ENCODE measurements around the gene HSD3B7.

HSD3B7 gene

DNA sequence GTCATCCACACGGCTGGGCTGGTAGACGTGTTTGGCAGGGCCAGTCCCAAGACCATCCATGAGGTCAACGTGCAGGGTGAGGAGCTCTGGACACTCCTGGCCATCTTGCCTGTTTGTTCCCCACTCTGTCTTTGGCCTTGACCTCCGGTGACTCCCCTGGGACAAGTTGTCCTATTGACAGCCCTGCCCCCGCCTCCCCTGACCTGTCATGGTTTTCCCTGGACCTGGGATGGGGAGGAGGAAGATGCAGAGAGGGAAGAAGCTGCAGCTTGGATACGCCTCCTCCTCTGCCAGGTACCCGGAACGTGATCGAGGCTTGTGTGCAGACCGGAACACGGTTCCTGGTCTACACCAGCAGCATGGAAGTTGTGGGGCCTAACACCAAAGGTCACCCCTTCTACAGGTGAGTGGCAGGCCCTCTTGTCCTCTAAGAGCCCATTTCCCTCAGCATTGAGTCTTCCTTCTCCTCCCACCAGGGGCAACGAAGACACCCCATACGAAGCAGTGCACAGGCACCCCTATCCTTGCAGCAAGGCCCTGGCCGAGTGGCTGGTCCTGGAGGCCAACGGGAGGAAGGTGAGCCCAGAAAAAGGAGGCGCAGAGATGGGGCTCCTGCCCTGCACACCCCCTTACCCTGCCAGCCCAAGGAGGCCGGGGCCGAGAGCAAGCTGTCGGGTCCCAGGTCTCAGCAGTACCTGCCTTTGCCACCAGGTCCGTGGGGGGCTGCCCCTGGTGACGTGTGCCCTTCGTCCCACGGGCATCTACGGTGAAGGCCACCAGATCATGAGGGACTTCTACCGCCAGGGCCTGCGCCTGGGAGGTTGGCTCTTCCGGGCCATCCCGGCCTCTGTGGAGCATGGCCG lies 1.4 kb downstream of the HSD3B7 start:
- TF ChIP-seq FOXP2 (optimal IDR thresholded peaks at IDR 0.05; ENCODE audit: borderline replicate concordance, extremely low read depth, extremely low read length, insufficient read depth) (no peak), SIN3A (IDR thresholded peaks at IDR 0.05; ENCODE audit: borderline replicate concordance, insufficient read depth, low read length) (no peak), POLR2AphosphoS5 (IDR thresholded peaks at IDR 0.05; ENCODE audit: low read depth, low read length) (no peak), TAF1 (IDR thresholded peaks at IDR 0.05; ENCODE audit: borderline replicate concordance, insufficient read depth, low read length) (no peak), REST (IDR thresholded peaks at IDR 0.05; ENCODE audit: insufficient read depth in 1 of 2, low read depth in 2 of 2, low read length in 2 of 2) (no peak)

DNA sequence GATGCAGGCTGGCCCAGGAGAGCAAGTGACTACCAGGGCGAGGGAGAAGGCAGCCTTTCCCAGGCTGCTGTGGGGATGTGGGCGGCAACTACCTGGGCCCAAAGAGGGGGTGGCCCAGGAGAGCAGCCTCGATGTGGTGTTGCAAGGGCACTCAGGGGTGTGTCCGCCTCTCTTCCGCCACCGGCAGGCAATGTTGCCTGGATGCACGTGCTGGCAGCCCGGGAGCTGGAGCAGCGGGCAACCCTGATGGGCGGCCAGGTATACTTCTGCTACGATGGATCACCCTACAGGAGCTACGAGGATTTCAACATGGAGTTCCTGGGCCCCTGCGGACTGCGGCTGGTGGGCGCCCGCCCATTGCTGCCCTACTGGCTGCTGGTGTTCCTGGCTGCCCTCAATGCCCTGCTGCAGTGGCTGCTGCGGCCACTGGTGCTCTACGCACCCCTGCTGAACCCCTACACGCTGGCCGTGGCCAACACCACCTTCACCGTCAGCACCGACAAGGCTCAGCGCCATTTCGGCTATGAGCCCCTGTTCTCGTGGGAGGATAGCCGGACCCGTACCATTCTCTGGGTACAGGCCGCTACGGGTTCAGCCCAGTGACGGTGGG lies 2.7 kb downstream of the HSD3B7 start:
- no peak for TF ChIP-seq REST (IDR thresholded peaks at IDR 0.05; ENCODE audit: insufficient read depth in 1 of 2, low read depth in 2 of 2, low read length in 2 of 2)
- no peak for TF ChIP-seq TAF1 (IDR thresholded peaks at IDR 0.05; ENCODE audit: borderline replicate concordance, insufficient read depth, low read length)
- TF ChIP-seq SIN3A (IDR thresholded peaks at IDR 0.05; ENCODE audit: borderline replicate concordance, insufficient read depth, low read length), result no peak
- no peak for TF ChIP-seq POLR2AphosphoS5 (IDR thresholded peaks at IDR 0.05; ENCODE audit: low read depth, low read length)
- no peak for TF ChIP-seq FOXP2 (optimal IDR thresholded peaks at IDR 0.05; ENCODE audit: borderline replicate concordance, extremely low read depth, extremely low read length, insufficient read depth)

DNA sequence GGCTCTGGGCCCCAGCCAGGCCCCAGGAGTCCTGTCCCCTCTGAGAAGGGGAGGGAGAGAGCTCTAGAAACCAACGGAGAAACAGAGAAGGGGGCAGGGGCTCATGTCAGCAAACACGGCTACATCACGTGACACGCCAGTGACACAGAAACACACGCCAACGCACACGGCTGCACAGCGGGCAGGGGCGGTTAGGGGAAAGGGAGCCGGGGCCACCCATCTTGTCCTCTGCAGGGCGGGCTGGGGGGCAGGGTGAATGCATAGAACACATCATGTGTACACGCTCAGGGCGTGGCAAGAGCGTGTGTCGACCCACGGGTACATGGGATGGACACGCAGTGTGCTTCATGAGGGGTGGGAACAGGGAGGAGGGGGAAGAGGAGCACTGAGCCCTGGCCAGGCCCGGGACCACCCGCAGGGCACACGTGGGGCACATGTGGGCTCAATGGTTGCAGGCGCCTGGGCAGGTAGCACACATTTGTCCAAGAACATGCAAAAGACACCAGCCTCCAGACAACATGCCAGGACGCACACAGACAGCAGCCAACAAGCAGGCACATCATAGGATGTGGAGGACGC lies 4.6 kb downstream of the HSD3B7 start:
- no peak for TF ChIP-seq SIN3A (IDR thresholded peaks at IDR 0.05; ENCODE audit: borderline replicate concordance, insufficient read depth, low read length)

DNA sequence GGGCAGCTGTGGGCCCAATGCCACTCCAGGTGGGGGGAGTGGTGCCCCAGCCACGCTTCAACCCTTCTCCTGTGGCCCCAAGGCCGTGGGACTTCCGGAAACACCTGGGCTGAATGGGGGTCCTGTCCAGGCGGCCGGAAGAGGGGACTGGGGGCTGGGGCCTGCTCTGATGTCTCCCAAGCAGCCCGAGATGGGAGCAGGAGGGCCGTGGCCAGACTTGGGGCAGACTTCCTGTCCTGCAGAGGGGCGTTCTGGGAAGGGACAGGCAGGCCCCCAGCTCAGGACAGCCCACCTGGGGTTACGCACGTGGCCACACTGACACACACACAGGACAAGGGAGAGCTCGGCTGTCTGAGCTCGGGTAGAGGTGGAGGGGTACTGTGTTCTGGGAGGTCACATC lies 5.1 kb downstream of the HSD3B7 start:
- TF ChIP-seq POLR2AphosphoS5 (IDR thresholded peaks at IDR 0.05; ENCODE audit: low read depth, low read length), result no peak
- TF ChIP-seq FOXP2 (optimal IDR thresholded peaks at IDR 0.05; ENCODE audit: borderline replicate concordance, extremely low read depth, extremely low read length, insufficient read depth), result no peak
- no peak for TF ChIP-seq SIN3A (IDR thresholded peaks at IDR 0.05; ENCODE audit: borderline replicate concordance, insufficient read depth, low read length)
- TF ChIP-seq REST (IDR thresholded peaks at IDR 0.05; ENCODE audit: insufficient read depth in 1 of 2, low read depth in 2 of 2, low read length in 2 of 2), result no peak
- no peak for TF ChIP-seq TAF1 (IDR thresholded peaks at IDR 0.05; ENCODE audit: borderline replicate concordance, insufficient read depth, low read length)

- TF ChIP-seq TAF1 (IDR thresholded peaks at IDR 0.05; ENCODE audit: borderline replicate concordance, insufficient read depth, low read length), result no peak
- TF ChIP-seq SIN3A (IDR thresholded peaks at IDR 0.05; ENCODE audit: borderline replicate concordance, insufficient read depth, low read length), result no peak
- TF ChIP-seq FOXP2 (optimal IDR thresholded peaks at IDR 0.05; ENCODE audit: borderline replicate concordance, extremely low read depth, extremely low read length, insufficient read depth), result no peak
- no peak for TF ChIP-seq POLR2AphosphoS5 (IDR thresholded peaks at IDR 0.05; ENCODE audit: low read depth, low read length)
- TF ChIP-seq REST (IDR thresholded peaks at IDR 0.05; ENCODE audit: insufficient read depth in 1 of 2, low read depth in 2 of 2, low read length in 2 of 2), result no peak
Observed at GRCh38 chr16:30991052-30991451, 6.0 kb downstream of the HSD3B7 start.

All from PFSK-1 (cell line).